ENCODE results near the gene CYP4F22. TPM values are rescaled to one million over a fixed set of nuclear protein-coding genes. Genes with fewer than 3 reads are reported as not detected.

The CYP4F22 gene
- total RNA-seq, 4 donors from 2014 or later, result 0.11 TPM; not detected in 3

DNA sequence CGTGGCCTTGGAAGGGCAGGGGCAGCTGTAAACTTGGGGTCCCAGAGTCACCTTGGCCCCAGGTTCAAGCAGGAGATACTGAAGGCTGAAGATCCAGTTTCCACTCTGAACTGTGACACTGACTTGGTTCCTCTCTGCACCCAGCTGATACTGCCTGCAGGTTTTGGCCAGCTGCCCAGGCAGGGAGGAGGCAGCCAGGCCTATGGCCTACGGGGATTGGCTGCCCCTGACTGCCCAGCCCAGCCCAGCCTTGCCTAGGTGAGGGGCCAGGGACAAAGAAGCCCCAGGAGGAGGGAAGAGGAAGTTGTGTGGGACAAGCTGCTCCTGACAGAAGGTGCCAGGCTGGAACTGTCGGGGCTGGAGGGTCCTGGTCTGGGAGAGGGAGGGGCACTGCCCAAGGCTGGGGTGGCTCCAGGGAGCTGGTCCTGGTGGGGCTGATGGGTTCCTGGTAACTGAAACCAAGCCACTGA lies 55.0 kb downstream of the CYP4F22 start:
- H3K27ac ChIP-seq, result no peak overlapping the region
- no peaks in the 10 kb centered on the region for H3K36me3 ChIP-seq
- H3K27me3 ChIP-seq, result no peaks in the 10 kb centered on the region
- H3K4me1 ChIP-seq, result no peaks in the 10 kb centered on the region
- H3K4me3 ChIP-seq (replicated peaks in 1 of 3), result no peak overlapping the region
- intact Hi-C loops (cut with DNase I), result no loop called here
- peak; percentile 48 to 56 for DNase-seq
- WGBS, 2 donors, result 4 to 7% methylated on average over 3 of the region's 3 CpGs
- no peak for TF ChIP-seq POLR2A (IDR thresholded peaks at IDR 0.05)
- TF ChIP-seq, protein P1, sequence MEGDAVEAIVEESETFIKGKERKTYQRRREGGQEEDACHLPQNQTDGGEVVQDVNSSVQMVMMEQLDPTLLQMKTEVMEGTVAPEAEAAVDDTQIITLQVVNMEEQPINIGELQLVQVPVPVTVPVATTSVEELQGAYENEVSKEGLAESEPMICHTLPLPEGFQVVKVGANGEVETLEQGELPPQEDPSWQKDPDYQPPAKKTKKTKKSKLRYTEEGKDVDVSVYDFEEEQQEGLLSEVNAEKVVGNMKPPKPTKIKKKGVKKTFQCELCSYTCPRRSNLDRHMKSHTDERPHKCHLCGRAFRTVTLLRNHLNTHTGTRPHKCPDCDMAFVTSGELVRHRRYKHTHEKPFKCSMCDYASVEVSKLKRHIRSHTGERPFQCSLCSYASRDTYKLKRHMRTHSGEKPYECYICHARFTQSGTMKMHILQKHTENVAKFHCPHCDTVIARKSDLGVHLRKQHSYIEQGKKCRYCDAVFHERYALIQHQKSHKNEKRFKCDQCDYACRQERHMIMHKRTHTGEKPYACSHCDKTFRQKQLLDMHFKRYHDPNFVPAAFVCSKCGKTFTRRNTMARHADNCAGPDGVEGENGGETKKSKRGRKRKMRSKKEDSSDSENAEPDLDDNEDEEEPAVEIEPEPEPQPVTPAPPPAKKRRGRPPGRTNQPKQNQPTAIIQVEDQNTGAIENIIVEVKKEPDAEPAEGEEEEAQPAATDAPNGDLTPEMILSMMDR (IDR thresholded peaks at IDR 0.05), result no peak
- no peaks in the 10 kb centered on the region for H3K9me3 ChIP-seq

DNA sequence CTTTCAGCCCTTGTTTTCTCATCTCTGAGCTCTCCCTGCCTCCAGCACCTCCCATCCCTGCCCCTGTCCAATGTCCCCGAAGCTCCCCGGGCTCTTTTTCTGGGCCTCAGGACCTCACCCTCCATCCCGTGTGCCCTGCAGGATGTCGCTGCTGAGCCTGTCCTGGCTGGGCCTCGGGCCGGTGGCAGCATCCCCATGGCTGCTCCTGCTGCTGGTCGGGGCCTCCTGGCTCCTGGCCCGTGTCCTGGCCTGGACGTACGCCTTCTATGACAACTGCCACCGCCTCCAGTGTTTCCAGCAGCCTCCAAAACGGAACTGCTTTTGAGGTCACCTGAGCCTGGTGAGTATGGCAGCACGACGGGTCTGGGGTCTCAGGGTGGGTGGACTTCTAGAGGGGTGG lies 55.6 kb downstream of the CYP4F22 start:
- WGBS, 2 donors, result 71 to 80% methylated on average over 8 to 14 of the region's 14 CpGs
- Histone ChIP-seq H3K4me3 (replicated peaks in 1 of 3) (no peak overlapping the region), H3K27me3 (no peaks in the 10 kb centered on the region), H3K4me1 (no peaks in the 10 kb centered on the region), H3K36me3 (no peaks in the 10 kb centered on the region), H3K9me3 (no peaks in the 10 kb centered on the region), H3K27ac (no peak overlapping the region)
- TF ChIP-seq POLR2A (IDR thresholded peaks at IDR 0.05), result no peak
- TF ChIP-seq, protein P1 (IDR thresholded peaks at IDR 0.05), result no peak
- intact Hi-C loops (cut with DNase I), result no loop called here
- no peak for DNase-seq

DNA sequence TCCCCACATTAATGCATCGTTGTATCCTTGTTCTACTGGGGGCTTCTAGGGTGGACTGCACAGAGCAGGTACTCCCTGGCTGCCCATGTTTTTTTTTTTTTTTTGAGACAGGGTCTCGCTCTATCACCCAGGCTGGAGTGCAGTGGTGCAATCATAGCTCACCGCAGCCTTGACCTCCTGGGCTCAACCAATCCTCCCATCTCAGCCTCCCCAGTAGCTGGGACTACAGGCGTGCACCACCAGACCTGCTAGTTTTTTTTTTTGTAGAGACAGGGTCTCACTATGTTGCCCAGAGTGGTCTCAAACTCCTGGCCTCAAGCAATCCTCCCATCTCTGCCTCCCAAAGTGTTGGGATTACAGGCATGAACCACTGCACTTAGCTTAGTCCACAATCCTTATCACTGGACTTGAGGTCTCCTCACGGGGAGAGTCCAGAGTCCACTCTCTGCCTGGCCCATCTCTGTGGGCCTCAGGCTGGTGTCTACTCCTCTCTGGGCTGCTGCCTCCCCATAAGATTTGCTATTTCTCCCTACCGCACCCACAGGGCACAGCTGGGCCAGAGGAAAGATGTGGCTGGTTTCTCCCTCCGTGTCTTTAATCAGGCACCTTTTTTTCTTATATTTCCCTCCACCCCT lies 56.3 kb downstream of the CYP4F22 start:
- no peaks in the 10 kb centered on the region for H3K27me3 ChIP-seq
- no peak overlapping the region for H3K27ac ChIP-seq
- H3K4me1 ChIP-seq, result no peaks in the 10 kb centered on the region
- intact Hi-C loops (cut with DNase I), result no loop called here
- 84 to 86% methylated on average over 7 of the region's 7 CpGs for WGBS, 2 donors
- H3K36me3 ChIP-seq, result no peaks in the 10 kb centered on the region
- no peak for DNase-seq
- no peaks in the 10 kb centered on the region for H3K9me3 ChIP-seq
- H3K4me3 ChIP-seq (replicated peaks in 1 of 3), result no peak overlapping the region
- TF ChIP-seq POLR2A (IDR thresholded peaks at IDR 0.05), result no peak

DNA sequence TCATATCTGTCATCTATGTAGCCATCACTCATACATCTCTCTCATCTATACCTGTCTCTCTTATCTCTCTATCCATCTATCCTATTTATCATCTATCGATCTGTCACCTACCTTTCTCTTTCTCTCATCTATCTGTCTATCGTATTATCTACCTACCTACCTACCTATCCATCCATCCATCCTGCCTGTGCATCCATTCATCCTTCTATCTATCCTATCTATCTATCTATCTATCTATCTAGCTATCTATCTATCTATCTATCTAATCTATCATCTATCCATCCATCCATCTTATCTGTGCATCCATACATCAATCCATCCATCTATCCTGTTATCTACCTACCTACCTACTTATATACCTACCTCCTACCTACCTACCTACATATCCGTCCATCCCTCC lies 62.1 kb downstream of the CYP4F22 start:
- no peak overlapping the region for H3K4me3 ChIP-seq (replicated peaks in 1 of 3)
- H3K4me1 ChIP-seq, result no peaks in the 10 kb centered on the region
- 74 to 84% methylated on average over 3 of the region's 3 CpGs for WGBS, 2 donors
- no peak for DNase-seq
- H3K9me3 ChIP-seq, result no peaks in the 10 kb centered on the region
- no peak overlapping the region for H3K27ac ChIP-seq
- TF ChIP-seq, protein P1 (IDR thresholded peaks at IDR 0.05), result no peak
- no peak for TF ChIP-seq POLR2A (IDR thresholded peaks at IDR 0.05)
- no peaks in the 10 kb centered on the region for H3K36me3 ChIP-seq
- H3K27me3 ChIP-seq, result no peaks in the 10 kb centered on the region
- intact Hi-C loops (cut with DNase I), result no loop called here

DNA sequence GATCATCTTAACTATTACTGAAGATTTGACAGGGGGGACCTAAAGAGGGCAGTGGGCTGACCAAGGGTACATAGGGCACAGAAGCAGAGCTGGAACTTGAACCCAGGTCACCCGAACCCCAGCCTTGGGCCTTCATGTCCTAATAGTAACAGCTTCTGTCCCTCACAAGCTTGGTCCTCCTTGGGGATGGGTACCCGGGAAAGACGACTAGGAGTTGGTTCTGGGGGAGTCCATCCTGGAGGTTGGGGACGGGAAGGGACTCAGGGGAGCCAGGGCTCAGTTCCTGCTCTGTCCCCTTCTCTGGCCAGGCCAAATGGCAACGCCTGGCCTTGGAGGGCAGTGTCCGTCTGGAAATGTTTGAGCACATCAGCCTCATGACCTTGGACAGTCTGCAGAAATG lies 67.1 kb downstream of the CYP4F22 start:
- DNase-seq, result no peak
- H3K27ac ChIP-seq, result no peak overlapping the region
- H3K36me3 ChIP-seq, result no peaks in the 10 kb centered on the region
- no peak overlapping the region for H3K4me3 ChIP-seq (replicated peaks in 1 of 3)
- H3K4me1 ChIP-seq, result no peaks in the 10 kb centered on the region
- no peaks in the 10 kb centered on the region for H3K27me3 ChIP-seq
- 70 to 71% methylated on average over 6 of the region's 6 CpGs for WGBS, 2 donors
- intact Hi-C loops (cut with DNase I), result no loop called here
- TF ChIP-seq, protein P1 (IDR thresholded peaks at IDR 0.05), result no peak
- no peak for TF ChIP-seq POLR2A (IDR thresholded peaks at IDR 0.05)
- H3K9me3 ChIP-seq, result no peaks in the 10 kb centered on the region

All from thyroid gland (tissue), 4 donors.